ENCODE measurements around the gene TCERG1L.

The TCERG1L gene

DNA sequence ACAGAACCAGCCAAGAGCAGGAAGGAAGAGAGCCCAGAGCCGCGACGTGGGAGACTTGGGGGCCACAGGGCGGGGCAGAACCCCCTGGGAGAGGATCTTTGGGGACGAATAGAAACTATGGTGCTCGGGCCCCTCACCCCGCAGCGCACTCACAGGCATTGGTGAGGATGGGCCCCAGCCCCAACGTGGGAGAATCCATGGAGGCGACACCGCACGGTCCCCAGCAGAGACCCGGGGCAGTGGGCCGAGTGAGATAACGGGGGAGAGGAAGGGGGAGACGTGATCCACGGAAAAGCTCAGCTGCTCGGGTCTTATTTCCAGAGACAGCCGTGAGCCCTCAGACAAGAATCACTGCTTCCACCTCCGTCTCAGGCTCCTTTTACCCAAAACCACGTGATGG, 222.4 kb downstream of the TCERG1L start:
- TF ChIP-seq, protein P1, sequence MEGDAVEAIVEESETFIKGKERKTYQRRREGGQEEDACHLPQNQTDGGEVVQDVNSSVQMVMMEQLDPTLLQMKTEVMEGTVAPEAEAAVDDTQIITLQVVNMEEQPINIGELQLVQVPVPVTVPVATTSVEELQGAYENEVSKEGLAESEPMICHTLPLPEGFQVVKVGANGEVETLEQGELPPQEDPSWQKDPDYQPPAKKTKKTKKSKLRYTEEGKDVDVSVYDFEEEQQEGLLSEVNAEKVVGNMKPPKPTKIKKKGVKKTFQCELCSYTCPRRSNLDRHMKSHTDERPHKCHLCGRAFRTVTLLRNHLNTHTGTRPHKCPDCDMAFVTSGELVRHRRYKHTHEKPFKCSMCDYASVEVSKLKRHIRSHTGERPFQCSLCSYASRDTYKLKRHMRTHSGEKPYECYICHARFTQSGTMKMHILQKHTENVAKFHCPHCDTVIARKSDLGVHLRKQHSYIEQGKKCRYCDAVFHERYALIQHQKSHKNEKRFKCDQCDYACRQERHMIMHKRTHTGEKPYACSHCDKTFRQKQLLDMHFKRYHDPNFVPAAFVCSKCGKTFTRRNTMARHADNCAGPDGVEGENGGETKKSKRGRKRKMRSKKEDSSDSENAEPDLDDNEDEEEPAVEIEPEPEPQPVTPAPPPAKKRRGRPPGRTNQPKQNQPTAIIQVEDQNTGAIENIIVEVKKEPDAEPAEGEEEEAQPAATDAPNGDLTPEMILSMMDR (IDR thresholded peaks at IDR 0.05; ENCODE audit: low read depth, low read length), result no peak
- no peak overlapping the region for H3K4me3 ChIP-seq (replicated peaks in 1 of 2; ENCODE audit: low read depth in 2 of 2, low read length in 2 of 2)
- DNase-seq (ENCODE audit: low read depth in 2 of 2), result no peak

DNA sequence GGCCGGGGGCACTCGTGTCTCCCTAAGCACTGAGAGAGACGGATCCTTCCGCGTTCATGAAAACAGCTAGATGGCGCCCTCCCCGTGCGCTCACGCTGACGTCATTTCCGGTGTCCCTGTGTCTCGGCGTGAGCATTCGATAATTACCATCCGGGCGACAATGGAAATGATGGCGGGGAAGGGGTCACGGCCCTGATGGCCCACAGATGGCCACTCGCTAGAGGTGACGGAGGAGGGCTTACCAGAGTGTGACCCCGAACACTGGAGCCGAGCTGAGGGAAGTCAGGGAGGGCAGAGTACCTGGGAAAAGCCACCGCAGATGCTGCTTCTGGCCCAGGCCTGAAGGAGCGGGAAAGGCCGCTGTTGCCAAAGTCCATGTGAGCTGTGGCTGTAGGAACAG, 222.9 kb downstream of the TCERG1L start:
- TF ChIP-seq, protein P1 (IDR thresholded peaks at IDR 0.05; ENCODE audit: low read depth, low read length), result no peak
- DNase-seq (ENCODE audit: low read depth in 2 of 2), result no peak

DNA sequence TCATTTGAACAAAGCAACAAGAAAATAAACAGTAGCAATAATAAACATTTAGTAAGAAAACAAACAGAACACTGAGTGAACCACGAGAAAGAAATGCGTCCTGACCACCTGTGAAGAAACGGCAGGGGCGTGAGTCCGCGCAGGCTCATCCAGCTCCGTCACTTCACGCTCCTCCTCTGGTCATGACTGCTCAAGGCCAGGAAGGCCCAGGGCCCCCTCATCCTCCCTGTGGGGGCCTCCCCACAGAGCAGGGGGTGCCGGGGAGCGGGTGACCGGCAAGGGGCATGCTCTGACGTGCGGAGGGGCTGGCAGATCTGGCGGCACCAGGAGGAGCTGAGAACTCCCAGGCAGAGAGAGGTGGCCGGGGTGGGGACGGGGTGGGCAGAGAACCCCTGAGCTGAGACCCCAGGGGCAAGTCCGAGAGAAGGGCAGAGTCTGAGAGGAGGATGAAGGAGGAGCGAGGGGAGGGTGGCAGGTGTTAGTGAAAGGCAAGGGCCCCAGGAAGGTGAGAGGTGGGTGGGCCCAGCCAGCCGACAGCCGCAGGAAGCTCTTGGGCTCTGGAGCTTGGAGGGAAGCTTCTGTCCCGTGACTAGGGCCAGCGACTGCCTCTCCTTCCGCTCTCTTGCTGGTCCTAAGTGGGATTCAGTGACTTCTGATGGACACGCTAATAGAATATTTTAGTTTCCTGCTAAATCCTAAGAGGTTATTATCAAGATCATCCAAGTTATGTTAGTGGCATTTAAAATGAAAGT, 223.9 kb downstream of the TCERG1L start:
- DNase-seq (ENCODE audit: low read depth in 2 of 2), result no peak
- H3K4me3 ChIP-seq (replicated peaks in 1 of 2; ENCODE audit: low read depth in 2 of 2, low read length in 2 of 2), result no peak overlapping the region

More for the DNA sequence above, 222.9 kb downstream of the TCERG1L start:
- no peak overlapping the region for H3K4me3 ChIP-seq (replicated peaks in 1 of 2; ENCODE audit: low read depth in 2 of 2, low read length in 2 of 2)

DNA sequence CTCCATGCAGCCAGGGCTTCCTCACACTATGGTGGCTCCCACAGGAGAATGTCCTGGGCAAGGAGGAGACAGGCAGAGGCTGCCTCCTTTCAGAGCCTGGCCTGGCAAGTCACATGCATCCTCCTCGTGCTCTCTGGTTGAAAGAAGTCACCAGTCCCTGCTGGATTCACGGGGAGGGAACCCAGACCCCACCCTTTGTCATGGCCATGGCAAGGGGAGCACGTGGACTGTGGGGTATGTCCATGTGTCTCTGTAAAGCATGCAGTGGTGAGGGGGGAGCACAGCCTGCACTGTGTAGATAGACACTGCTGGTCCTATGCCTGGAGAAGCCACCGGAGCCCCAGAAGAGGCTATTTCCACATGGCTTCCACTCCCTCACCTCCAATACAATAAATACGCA, 225.0 kb downstream of the TCERG1L start:
- TF ChIP-seq, protein P1 (IDR thresholded peaks at IDR 0.05; ENCODE audit: low read depth, low read length), result no peak
- no peak for DNase-seq (ENCODE audit: low read depth in 2 of 2)

More for the DNA sequence above, 223.9 kb downstream of the TCERG1L start:
- TF ChIP-seq, protein P1 (IDR thresholded peaks at IDR 0.05; ENCODE audit: low read depth, low read length), result no peak

DNA sequence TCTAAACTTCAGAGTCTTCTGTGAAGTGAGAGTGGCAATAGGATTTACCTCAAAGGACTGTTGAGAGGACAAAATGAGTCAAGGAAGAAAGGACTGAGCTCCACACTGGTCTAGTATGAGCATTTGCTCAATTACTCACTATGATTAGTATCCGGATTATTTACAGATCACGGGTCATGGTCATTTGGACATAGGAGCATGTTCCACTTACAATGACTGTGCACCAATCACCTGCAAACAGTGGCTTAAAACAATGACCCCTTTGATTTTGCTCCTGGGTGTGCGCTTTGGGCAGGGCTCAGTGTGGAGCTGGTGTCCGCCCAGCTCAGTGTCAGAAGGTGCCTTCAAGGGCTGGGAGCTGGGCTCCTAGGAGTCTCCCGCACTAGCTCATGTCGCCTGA, 225.4 kb downstream of the TCERG1L start:
- H3K4me3 ChIP-seq (replicated peaks in 1 of 2; ENCODE audit: low read depth in 2 of 2, low read length in 2 of 2), result no peak overlapping the region
- no peak for DNase-seq (ENCODE audit: low read depth in 2 of 2)
- TF ChIP-seq, protein P1 (IDR thresholded peaks at IDR 0.05; ENCODE audit: low read depth, low read length), result no peak

More for the DNA sequence above, 225.0 kb downstream of the TCERG1L start:
- H3K4me3 ChIP-seq (replicated peaks in 1 of 2; ENCODE audit: low read depth in 2 of 2, low read length in 2 of 2), result no peak overlapping the region

DNA sequence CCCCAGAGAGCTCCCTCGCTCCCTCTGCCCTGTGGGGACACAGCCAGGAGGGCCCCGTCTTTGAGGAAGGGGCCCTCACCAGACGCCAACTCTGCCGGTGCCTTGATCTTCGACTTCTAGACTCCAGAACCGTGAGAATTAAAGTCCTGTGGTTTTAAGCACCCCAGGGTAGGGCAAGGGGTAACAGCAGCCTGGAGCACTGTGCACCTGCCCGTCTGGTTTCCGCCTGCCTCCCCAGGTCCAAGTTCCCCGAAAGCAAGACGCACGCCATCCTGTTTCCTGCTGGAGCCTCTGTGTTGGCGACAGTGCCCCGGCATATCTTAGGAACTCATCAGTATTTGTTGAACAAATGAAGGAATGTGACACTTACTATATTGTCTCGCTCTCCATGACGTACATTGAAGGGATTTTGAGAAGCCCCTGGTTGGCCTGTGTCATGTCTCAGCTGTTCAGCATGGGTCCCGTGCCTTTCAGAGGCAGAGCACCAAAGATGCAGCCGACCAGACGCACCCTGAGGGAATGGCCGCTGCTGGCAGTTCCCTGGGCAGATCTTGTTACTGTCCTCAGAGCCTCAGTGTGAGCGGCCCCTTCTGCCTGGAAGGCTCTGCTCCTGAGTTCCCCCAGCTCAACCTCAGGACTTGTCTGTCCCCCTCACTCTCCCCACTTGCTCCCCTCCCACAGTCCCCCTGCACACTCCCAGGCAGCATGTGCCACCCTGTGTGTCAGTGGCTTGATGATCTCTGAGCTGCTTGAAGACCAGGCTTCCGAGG, 226.2 kb downstream of the TCERG1L start:
- DNase-seq (ENCODE audit: low read depth in 2 of 2), result no peak
- TF ChIP-seq, protein P1 (IDR thresholded peaks at IDR 0.05; ENCODE audit: low read depth, low read length), result no peak
- H3K4me3 ChIP-seq (replicated peaks in 1 of 2; ENCODE audit: low read depth in 2 of 2, low read length in 2 of 2), result no peak overlapping the region
